HL-60 (cell line): ENCODE measurements around the gene SLTM.

Experiments used
- DNase-seq, 2 experiments: peaks; one replicate each; pipeline ENCODE4 v3.0.0-alpha.2; 2010 to 2020; ENCODE audit warnings: low read depth in 1 of 2, low spot score in 1 of 2
- H3K27ac ChIP-seq: fragments of 250-450 bp; sonication (Bioruptor Pico); replicated peaks from 2 replicates; pipeline ENCODE4 v1.5.1; 2020; ENCODE audit warnings: mild to moderate bottlenecking, moderate library complexity
- H3K27me3 ChIP-seq: fragments of 250-450 bp; sonication (Bioruptor Pico); 2 replicates; pipeline ENCODE4 v1.5.1; 2021; ENCODE audit warnings: mild to moderate bottlenecking, moderate library complexity; ENCODE audit not compliant: insufficient read depth, poor library complexity, severe bottlenecking
- H3K4me3 ChIP-seq: replicated peaks from 2 replicates; pipeline ENCODE4 v1.5.1; 2011; ENCODE audit warnings: mild to moderate bottlenecking, control low read depth, low read length; ENCODE audit not compliant: insufficient read depth
- GABPA ChIP-seq: IDR thresholded peaks from 2 replicates; pipeline ENCODE4 v1.6.1; 2012; ENCODE audit warnings: low read depth
- POLR2AphosphoS5 ChIP-seq: IDR thresholded peaks from 2 replicates; pipeline ENCODE4 v1.6.1; 2012; ENCODE audit warnings: low read depth
- REST ChIP-seq: IDR thresholded peaks from 2 replicates; pipeline ENCODE4 v1.6.1; 2012; ENCODE audit warnings: low read depth; ENCODE audit not compliant: insufficient replicate concordance
- SPI1 ChIP-seq: IDR thresholded peaks from 2 replicates; pipeline ENCODE4 v1.6.1; 2012; ENCODE audit warnings: low read depth, mild to moderate bottlenecking, borderline replicate concordance
- TF ChIP-seq, protein P1 (sequence below): IDR thresholded peaks from one replicate; pipeline ENCODE4 v1.5.1; 2011; ENCODE audit warnings: low read length, control low read depth, inconsistent platforms; ENCODE audit not compliant: insufficient read depth

SLTM gene

GRCh38 chr15:58977887-58978286, 44.4 kb upstream of the SLTM start:
- DNase-seq: no peak
- TF ChIP-seq SPI1 (peak; percentile 51; the same call in 1 of the 2 replicates), POLR2AphosphoS5 (no peak), GABPA (no peak)
- Histone ChIP-seq H3K27ac (no peak overlapping the region), H3K4me3 (no peak overlapping the region), H3K27me3 (no peaks in the 10 kb centered on the region)

GRCh38 chr15:58967479-58967878, 34.0 kb upstream of the SLTM start:
- TF ChIP-seq POLR2AphosphoS5 (no peak), SPI1 (no peak), GABPA (no peak), REST (no peak)
- TF ChIP-seq, protein P1, sequence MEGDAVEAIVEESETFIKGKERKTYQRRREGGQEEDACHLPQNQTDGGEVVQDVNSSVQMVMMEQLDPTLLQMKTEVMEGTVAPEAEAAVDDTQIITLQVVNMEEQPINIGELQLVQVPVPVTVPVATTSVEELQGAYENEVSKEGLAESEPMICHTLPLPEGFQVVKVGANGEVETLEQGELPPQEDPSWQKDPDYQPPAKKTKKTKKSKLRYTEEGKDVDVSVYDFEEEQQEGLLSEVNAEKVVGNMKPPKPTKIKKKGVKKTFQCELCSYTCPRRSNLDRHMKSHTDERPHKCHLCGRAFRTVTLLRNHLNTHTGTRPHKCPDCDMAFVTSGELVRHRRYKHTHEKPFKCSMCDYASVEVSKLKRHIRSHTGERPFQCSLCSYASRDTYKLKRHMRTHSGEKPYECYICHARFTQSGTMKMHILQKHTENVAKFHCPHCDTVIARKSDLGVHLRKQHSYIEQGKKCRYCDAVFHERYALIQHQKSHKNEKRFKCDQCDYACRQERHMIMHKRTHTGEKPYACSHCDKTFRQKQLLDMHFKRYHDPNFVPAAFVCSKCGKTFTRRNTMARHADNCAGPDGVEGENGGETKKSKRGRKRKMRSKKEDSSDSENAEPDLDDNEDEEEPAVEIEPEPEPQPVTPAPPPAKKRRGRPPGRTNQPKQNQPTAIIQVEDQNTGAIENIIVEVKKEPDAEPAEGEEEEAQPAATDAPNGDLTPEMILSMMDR: no peak

DNA sequence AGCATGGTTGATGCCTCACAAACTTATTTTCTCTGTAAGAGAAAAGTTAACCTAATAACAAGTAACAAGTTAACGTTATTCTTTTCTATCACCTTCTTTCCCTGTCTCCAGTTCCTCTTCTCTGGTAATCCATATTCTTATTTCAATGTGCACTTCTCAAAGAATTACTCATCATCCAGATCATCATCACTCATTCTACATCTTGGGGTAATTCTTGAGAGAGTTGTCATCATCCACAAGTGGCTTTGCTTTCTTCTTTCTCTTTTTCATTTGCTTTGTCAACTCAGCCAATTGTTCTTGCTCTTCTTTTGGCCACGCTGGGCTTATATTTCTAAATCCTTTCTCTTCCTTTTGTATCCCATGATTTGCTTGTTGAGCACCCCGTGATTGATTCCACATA, 33.2 kb upstream of the SLTM start:
- H3K27ac ChIP-seq: no peak overlapping the region
- no peak for DNase-seq
- no peak overlapping the region for H3K4me3 ChIP-seq
- H3K27me3 ChIP-seq: no peaks in the 10 kb centered on the region
- TF ChIP-seq POLR2AphosphoS5 (no peak), SPI1 (no peak), GABPA (no peak), REST (no peak)
- TF ChIP-seq, protein P1: no peak

More at GRCh38 chr15:58967479-58967878, 34.0 kb upstream of the SLTM start:
- Histone ChIP-seq H3K27ac (no peak overlapping the region), H3K27me3 (no peaks in the 10 kb centered on the region), H3K4me3 (no peak overlapping the region)
- no peak for DNase-seq

GRCh38 chr15:58962662-58963565, 29.4 kb upstream of the SLTM start:
- DNase-seq: no peak
- Histone ChIP-seq H3K4me3 (no peak overlapping the region), H3K27ac (no peak overlapping the region), H3K27me3 (no peaks in the 10 kb centered on the region)
- TF ChIP-seq GABPA: no peak
- no peak for TF ChIP-seq REST
- no peak for TF ChIP-seq POLR2AphosphoS5
- no peak for TF ChIP-seq SPI1
- TF ChIP-seq, protein P1: no peak
